ENCODE data around the gene MTSS2.

MTSS2 gene

DNA sequence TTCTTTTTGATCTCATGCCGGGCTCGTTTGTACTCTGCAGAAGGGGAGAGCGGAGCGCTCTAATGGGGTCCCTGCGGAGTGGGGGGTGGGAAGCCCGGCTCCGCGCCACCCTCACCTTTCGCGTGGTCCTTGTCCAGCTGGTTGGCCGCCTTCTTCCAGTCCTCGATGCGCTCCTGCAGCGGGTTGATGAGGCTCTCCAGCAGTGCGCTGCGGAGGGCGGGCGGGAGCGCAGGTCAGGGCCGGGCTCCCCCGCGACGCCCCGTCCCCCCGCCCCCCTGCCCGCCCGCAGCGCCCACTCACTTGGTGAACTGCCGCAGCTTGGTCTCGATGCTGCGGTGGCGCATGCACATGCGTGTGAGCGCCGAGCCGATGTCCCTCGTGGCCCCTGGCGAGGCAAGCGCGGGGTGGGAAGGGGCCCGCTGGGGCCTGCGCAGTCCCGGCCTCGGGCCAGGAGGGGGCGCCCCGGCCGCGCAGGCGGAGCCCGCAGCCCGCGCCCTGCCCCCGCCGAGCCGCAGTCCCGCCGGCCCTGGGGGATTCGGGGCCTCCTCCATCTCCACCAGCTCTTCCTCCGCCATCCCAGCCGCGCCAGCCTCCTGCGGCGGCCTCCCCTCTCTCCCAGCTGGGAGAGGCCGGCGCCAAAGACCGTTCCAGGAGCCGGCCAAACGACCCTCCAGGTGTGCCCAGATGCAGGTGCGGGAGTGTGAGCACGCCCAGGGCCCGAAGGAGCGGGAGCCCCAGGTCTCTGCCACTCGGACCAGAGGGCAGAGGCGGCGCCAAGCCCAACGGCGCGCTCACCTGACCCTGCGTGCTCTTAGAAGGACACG, 6.0 kb downstream of the MTSS2 start:
- no peak overlapping the region for H2AFZ ChIP-seq (ENCODE audit: low read depth, low read length, severe bottlenecking)
- no peak overlapping the region for H3K9ac ChIP-seq (ENCODE audit: low read length)
- no peak for TF ChIP-seq EZH2phosphoT487 (conservative IDR thresholded peaks at IDR 0.05; ENCODE audit: low read length)
- TF ChIP-seq, protein P1, sequence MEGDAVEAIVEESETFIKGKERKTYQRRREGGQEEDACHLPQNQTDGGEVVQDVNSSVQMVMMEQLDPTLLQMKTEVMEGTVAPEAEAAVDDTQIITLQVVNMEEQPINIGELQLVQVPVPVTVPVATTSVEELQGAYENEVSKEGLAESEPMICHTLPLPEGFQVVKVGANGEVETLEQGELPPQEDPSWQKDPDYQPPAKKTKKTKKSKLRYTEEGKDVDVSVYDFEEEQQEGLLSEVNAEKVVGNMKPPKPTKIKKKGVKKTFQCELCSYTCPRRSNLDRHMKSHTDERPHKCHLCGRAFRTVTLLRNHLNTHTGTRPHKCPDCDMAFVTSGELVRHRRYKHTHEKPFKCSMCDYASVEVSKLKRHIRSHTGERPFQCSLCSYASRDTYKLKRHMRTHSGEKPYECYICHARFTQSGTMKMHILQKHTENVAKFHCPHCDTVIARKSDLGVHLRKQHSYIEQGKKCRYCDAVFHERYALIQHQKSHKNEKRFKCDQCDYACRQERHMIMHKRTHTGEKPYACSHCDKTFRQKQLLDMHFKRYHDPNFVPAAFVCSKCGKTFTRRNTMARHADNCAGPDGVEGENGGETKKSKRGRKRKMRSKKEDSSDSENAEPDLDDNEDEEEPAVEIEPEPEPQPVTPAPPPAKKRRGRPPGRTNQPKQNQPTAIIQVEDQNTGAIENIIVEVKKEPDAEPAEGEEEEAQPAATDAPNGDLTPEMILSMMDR (IDR thresholded peaks at IDR 0.05; ENCODE audit: insufficient read depth, low read length, poor library complexity, severe bottlenecking): peak; percentile 17
- H3F3A ChIP-seq (ENCODE audit: insufficient read depth): no peaks in the 10 kb centered on the region
- H3K36me3 ChIP-seq (ENCODE audit: low read length): no peaks in the 10 kb centered on the region
- H3K27ac ChIP-seq (ENCODE audit: low read depth, low read length): no peak overlapping the region
- H3K79me2 ChIP-seq (ENCODE audit: insufficient read depth, low read length): no peaks in the 10 kb centered on the region
- H3K4me3 ChIP-seq (ENCODE audit: insufficient read depth, low read length, poor library complexity, severe bottlenecking): no peak overlapping the region
- no peaks in the 10 kb centered on the region for H3K9me2 ChIP-seq (replicated peaks; ENCODE audit: insufficient read depth, low read length)
- H3K9me3 ChIP-seq (ENCODE audit: insufficient read depth, low read length): no peaks in the 10 kb centered on the region
- no peaks in the 10 kb centered on the region for H4K20me1 ChIP-seq (ENCODE audit: low read depth, low read length)
- H3K4me2 ChIP-seq (ENCODE audit: low read depth, low read length, poor library complexity, severe bottlenecking): no peak overlapping the region
- no peaks in the 10 kb centered on the region for H3K27me3 ChIP-seq (ENCODE audit: low read length)

DNA sequence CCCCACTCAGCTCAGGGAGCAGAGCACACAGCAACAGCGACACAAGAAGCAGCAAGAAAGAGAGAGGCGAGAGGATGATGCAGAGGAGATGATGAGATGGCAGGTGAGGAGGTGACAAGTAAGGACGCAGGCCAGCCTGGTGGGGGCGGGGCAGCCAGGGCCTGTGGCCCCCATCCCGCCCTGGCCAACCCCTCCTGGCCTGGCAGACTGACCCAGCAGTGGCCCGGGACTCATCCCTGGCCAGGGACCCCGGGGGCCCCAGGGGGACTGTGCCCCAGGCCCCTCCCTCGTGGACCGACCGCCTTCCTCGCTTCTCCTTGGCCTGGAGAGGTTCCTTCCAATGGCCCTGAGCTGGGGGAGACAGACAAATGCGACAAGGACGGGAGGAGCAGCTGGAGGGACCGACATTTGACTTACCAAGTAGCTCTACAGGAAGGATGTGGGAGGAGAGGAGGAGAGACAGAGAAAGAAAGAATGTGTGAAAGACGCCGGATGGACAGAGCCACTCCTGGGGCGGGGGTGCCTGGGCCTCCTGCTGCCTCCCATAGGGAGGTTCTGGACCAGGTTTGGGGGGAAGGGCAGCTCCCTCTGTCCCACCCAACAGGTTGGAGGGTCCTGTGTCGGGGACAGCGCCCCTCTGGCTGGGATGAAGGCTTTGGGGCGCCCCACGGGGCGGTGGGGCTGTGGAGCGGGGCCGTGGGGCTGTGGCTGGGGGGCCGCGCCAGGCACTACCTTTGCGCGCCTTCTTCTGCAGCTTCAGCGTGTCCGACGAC, 6.8 kb downstream of the MTSS2 start:
- H3K4me3 ChIP-seq (ENCODE audit: insufficient read depth, low read length, poor library complexity, severe bottlenecking): no peak overlapping the region
- H3K9me2 ChIP-seq (replicated peaks; ENCODE audit: insufficient read depth, low read length): no peaks in the 10 kb centered on the region
- H2AFZ ChIP-seq (ENCODE audit: low read depth, low read length, severe bottlenecking): no peak overlapping the region
- H4K20me1 ChIP-seq (ENCODE audit: low read depth, low read length): no peaks in the 10 kb centered on the region
- H3K27ac ChIP-seq (ENCODE audit: low read depth, low read length): no peak overlapping the region
- no peak overlapping the region for H3K9ac ChIP-seq (ENCODE audit: low read length)
- H3K9me3 ChIP-seq (ENCODE audit: insufficient read depth, low read length): no peaks in the 10 kb centered on the region
- H3F3A ChIP-seq (ENCODE audit: insufficient read depth): no peaks in the 10 kb centered on the region
- H3K36me3 ChIP-seq (ENCODE audit: low read length): no peaks in the 10 kb centered on the region
- TF ChIP-seq EZH2phosphoT487 (conservative IDR thresholded peaks at IDR 0.05; ENCODE audit: low read length): no peak
- TF ChIP-seq, protein P1 (IDR thresholded peaks at IDR 0.05; ENCODE audit: insufficient read depth, low read length, poor library complexity, severe bottlenecking): no peak
- H3K79me2 ChIP-seq (ENCODE audit: insufficient read depth, low read length): no peaks in the 10 kb centered on the region
- no peak overlapping the region for H3K4me2 ChIP-seq (ENCODE audit: low read depth, low read length, poor library complexity, severe bottlenecking)
- no peaks in the 10 kb centered on the region for H3K27me3 ChIP-seq (ENCODE audit: low read length)

GRCh38 chr16:70678121-70678897, 7.5 kb downstream of the MTSS2 start:
- no peaks in the 10 kb centered on the region for H3K36me3 ChIP-seq (ENCODE audit: low read length)
- no peak for TF ChIP-seq EZH2phosphoT487 (conservative IDR thresholded peaks at IDR 0.05; ENCODE audit: low read length)
- TF ChIP-seq, protein P1 (IDR thresholded peaks at IDR 0.05; ENCODE audit: insufficient read depth, low read length, poor library complexity, severe bottlenecking): no peak
- H3K79me2 ChIP-seq (ENCODE audit: insufficient read depth, low read length): no peaks in the 10 kb centered on the region
- H3K27me3 ChIP-seq (ENCODE audit: low read length): no peaks in the 10 kb centered on the region
- H3K4me3 ChIP-seq (ENCODE audit: insufficient read depth, low read length, poor library complexity, severe bottlenecking): no peak overlapping the region
- no peak overlapping the region for H3K27ac ChIP-seq (ENCODE audit: low read depth, low read length)
- H3K9me2 ChIP-seq (replicated peaks; ENCODE audit: insufficient read depth, low read length): no peaks in the 10 kb centered on the region
- no peak overlapping the region for H3K4me2 ChIP-seq (ENCODE audit: low read depth, low read length, poor library complexity, severe bottlenecking)
- no peaks in the 10 kb centered on the region for H3F3A ChIP-seq (ENCODE audit: insufficient read depth)
- no peak overlapping the region for H3K9ac ChIP-seq (ENCODE audit: low read length)
- no peaks in the 10 kb centered on the region for H3K9me3 ChIP-seq (ENCODE audit: insufficient read depth, low read length)
- H2AFZ ChIP-seq (ENCODE audit: low read depth, low read length, severe bottlenecking): no peak overlapping the region
- H4K20me1 ChIP-seq (ENCODE audit: low read depth, low read length): no peaks in the 10 kb centered on the region
